ENCODE results near the gene ZNF132.
"Not testable (repeated sequence)": the region's sequence is repeated elsewhere in the genome, so short reads cannot be mapped to it uniquely, and the experiment has no call there.

ZNF132 gene

GRCh38 chr19:58474291-58474996, 34.5 kb upstream of the ZNF132 start:
- Mint-ChIP-seq H3K36me3 (ENCODE audit: low read depth) (peaks cover 11% of the 10 kb centered on the region), H3K4me3 (peak overlapping the region; percentile 88), H3K27me3 (ENCODE audit: low read depth) (no peaks in the 10 kb centered on the region), H3K9me3 (no peaks in the 10 kb centered on the region), H3K27ac (no peak overlapping the region), H3K4me1 (ENCODE audit: low read depth) (peaks cover 21% of the 10 kb centered on the region)

DNA sequence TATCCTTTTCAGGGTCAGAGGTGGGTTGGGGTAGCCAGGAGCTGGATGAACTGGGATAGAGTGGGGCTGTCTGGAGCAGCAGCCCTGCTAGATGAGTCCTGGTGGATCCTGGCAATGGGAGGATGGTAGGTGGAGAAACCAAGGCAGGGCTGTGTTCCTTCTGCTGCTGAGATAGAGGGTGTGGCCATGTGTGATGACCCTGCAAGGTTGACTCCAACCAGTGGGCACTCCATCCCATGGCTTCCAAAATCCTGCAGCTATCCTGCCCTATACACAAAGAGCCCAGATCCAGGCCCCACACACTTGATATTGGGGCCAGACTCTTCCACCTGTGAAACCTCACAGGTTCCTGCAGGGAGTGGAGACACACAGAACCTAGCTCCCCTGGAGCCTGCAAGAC, 33.8 kb upstream of the ZNF132 start:
- Mint-ChIP-seq H3K4me3 (peak overlapping the region; percentile 21), H3K9me3 (no peaks in the 10 kb centered on the region), H3K36me3 (ENCODE audit: low read depth) (peaks cover 11% of the 10 kb centered on the region), H3K27ac (no peak overlapping the region), H3K4me1 (ENCODE audit: low read depth) (peaks cover 21% of the 10 kb centered on the region), H3K27me3 (ENCODE audit: low read depth) (no peaks in the 10 kb centered on the region)

DNA sequence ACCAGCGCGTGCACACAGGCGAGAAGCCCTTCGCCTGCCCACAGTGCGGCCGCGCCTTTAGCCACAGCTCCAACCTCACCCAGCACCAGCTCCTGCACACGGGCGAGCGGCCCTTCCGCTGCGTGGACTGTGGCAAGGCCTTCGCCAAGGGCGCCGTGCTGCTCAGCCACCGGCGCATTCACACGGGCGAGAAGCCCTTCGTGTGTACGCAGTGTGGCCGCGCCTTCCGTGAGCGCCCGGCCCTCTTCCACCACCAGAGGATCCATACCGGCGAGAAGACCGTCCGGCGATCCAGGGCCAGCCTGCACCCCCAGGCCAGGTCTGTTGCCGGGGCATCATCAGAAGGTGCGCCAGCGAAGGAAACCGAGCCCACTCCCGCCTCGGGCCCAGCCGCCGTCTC, 31.8 kb upstream of the ZNF132 start:
- no peaks in the 10 kb centered on the region for H3K9me3 Mint-ChIP-seq
- H3K27me3 Mint-ChIP-seq (ENCODE audit: low read depth): no peaks in the 10 kb centered on the region
- H3K4me1 Mint-ChIP-seq (ENCODE audit: low read depth): peaks cover 27% of the 10 kb centered on the region
- no peak overlapping the region for H3K4me3 Mint-ChIP-seq
- H3K36me3 Mint-ChIP-seq (ENCODE audit: low read depth): peaks cover 14% of the 10 kb centered on the region
- H3K27ac Mint-ChIP-seq: no peak overlapping the region

DNA sequence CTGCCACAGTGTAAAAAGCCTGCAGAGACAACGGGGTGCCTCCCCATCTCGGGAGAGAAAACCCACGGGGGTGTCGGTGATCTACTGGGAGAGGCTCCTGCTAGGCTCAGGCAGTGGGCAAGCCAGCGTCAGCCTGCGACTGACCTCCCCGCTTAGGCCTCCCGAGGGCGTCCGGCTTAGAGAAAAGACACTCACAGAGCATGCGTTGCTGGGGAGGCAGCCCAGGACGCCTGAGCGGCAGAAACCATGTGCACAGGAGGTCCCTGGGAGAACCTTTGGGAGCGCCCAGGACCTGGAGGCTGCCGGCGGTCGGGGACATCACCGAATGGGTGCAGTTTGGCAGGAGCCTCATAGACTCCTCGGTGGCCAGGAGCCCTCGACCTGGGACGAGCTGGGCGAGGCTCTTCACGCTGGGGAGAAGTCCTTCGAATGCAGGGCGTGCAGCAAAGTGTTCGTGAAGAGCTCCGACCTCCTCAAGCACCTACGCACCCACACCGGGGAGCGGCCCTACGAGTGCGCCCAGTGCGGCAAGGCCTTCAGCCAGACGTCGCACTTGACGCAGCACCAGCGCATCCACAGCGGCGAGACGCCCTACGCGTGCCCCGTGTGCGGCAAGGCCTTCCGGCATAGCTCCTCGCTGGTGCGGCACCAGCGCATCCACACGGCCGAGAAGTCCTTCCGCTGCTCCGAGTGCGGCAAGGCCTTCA, 31.0 kb upstream of the ZNF132 start:
- Mint-ChIP-seq H3K4me1 (ENCODE audit: low read depth) (peaks cover 28% of the 10 kb centered on the region), H3K36me3 (ENCODE audit: low read depth) (peaks cover 14% of the 10 kb centered on the region)
- H3K27ac Mint-ChIP-seq; H3K27me3 Mint-ChIP-seq (ENCODE audit: low read depth); H3K9me3 Mint-ChIP-seq; H3K4me3 Mint-ChIP-seq: not testable (repeated sequence)

GRCh38 chr19:58469241-58470013, 29.5 kb upstream of the ZNF132 start:
- H3K9me3 Mint-ChIP-seq: no peaks in the 10 kb centered on the region
- H3K27me3 Mint-ChIP-seq (ENCODE audit: low read depth): peaks cover 4% of the 10 kb centered on the region
- H3K4me1 Mint-ChIP-seq (ENCODE audit: low read depth): peaks cover 22% of the 10 kb centered on the region
- H3K4me3 Mint-ChIP-seq: peak overlapping the region; percentile 10
- peaks cover 14% of the 10 kb centered on the region for H3K36me3 Mint-ChIP-seq (ENCODE audit: low read depth)
- no peak overlapping the region for H3K27ac Mint-ChIP-seq

GRCh38 chr19:58468216-58468839, 28.4 kb upstream of the ZNF132 start:
- peaks cover 4% of the 10 kb centered on the region for H3K27me3 Mint-ChIP-seq (ENCODE audit: low read depth)
- H3K9me3 Mint-ChIP-seq: no peaks in the 10 kb centered on the region
- H3K36me3 Mint-ChIP-seq (ENCODE audit: low read depth): peaks cover 14% of the 10 kb centered on the region
- H3K4me1 Mint-ChIP-seq (ENCODE audit: low read depth): peaks cover 20% of the 10 kb centered on the region
- H3K27ac Mint-ChIP-seq: peak overlapping the region; percentile 72
- peak overlapping the region; percentile 84 for H3K4me3 Mint-ChIP-seq

DNA sequence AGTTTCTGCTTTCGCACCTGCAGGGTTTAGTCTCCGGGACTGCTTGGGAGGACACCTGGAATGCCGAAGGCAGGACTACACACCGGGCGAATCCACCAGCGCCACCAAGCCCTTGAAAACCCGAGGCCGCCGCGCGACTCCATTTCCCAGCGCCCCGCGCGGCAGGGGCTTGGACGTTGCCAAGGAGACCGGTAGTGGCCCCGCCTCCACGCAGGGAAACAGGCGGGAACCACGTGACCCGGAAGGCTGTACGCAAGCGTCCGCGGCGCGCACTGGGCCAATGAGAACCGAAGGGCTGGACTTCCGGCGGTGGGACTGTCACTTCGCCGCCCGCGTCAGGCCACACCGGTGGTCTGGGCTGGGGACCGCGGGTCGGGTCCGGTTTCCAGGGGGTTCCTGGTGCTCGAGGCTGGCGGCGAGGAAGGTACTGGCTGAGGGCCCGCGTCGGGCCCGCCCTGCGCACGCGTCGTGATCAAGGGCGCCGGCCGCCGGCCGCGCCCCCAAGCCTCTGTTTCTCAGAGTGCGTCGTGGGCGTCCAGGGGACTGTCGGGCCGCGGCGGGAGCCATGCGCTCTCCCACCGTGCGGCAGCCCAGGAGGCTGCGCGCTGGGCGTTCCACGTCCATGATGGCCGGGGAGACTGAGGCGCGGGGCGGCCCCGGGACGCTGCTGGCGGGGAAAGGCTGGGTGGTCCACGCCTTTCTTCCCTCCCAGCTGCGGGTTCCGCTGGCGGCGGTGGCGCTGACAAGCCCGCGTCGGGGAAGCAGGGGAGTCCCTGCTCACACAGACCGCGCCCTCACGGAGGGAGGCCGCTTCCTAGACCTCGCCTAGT, 27.0 kb upstream of the ZNF132 start, which contains the start of gene ZNF324:
TSS of gene ZNF324 (plus strand) at position 321 of the 830 bp plus-strand sequence. CDS start 2,106 bp downstream, outside the sequence.
- Mint-ChIP-seq H3K36me3 (ENCODE audit: low read depth) (peaks cover 8% of the 10 kb centered on the region), H3K27me3 (ENCODE audit: low read depth) (peaks cover 4% of the 10 kb centered on the region), H3K4me3 (peak within 1 kb of the TSS; percentile 84), H3K4me1 (ENCODE audit: low read depth) (peaks cover 20% of the 10 kb centered on the region), H3K9me3 (no peaks in the 10 kb centered on the region), H3K27ac (peak within 1 kb of the TSS; percentile 80)

GRCh38 chr19:58466089-58466759, 26.3 kb upstream of the ZNF132 start:
- Mint-ChIP-seq H3K4me3 (peak overlapping the region; percentile 84), H3K27ac (peak overlapping the region; percentile 80), H3K4me1 (ENCODE audit: low read depth) (peaks cover 20% of the 10 kb centered on the region), H3K9me3 (no peaks in the 10 kb centered on the region), H3K27me3 (ENCODE audit: low read depth) (peaks cover 4% of the 10 kb centered on the region), H3K36me3 (ENCODE audit: low read depth) (peaks cover 8% of the 10 kb centered on the region)

DNA sequence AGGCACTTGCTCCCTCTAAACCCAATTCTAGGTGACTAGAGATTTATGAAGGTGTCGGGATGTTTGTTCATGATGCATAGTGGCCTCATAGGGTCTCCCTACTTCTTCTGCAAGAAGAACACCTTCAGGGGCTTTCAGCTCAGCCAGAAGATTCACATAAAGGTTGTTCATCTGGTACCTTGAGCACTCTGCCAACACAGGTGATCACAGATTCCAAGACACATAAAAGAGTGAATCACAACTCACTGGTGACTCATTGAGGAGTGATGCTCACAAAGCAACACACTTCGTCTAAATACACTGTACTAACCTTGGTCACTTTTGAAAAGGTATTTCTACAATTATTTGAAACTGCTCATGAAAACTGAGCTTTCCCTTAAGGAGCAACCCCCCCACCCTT, 20.1 kb upstream of the ZNF132 start:
- Mint-ChIP-seq H3K4me1 (ENCODE audit: low read depth) (no peaks in the 10 kb centered on the region), H3K27me3 (ENCODE audit: low read depth) (no peaks in the 10 kb centered on the region), H3K9me3 (no peaks in the 10 kb centered on the region), H3K36me3 (ENCODE audit: low read depth) (peaks cover 10% of the 10 kb centered on the region), H3K4me3 (no peak overlapping the region), H3K27ac (no peak overlapping the region)

DNA sequence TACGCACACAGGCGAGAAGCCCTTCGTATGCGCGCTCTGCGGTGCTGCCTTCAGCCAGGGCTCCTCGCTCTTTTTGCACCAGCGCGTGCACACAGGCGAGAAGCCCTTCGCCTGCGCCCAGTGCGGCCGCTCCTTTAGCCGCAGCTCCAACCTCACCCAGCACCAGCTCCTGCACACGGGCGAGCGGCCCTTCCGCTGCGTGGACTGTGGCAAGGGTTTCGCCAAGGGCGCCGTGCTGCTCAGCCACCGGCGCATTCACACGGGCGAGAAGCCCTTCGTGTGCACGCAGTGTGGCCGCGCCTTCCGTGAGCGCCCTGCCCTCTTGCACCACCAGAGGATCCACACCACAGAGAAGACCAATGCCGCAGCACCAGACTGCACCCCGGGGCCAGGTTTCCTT, 16.2 kb upstream of the ZNF132 start:
- Mint-ChIP-seq H3K9me3 (no peaks in the 10 kb centered on the region), H3K4me3 (no peak overlapping the region), H3K4me1 (ENCODE audit: low read depth) (peaks cover 13% of the 10 kb centered on the region), H3K27me3 (ENCODE audit: low read depth) (peaks cover 2% of the 10 kb centered on the region), H3K27ac (no peak overlapping the region), H3K36me3 (ENCODE audit: low read depth) (peaks cover 18% of the 10 kb centered on the region)

- Mint-ChIP-seq H3K4me3 (no peak overlapping the region), H3K27ac (no peak overlapping the region), H3K27me3 (ENCODE audit: low read depth) (peaks cover 2% of the 10 kb centered on the region), H3K36me3 (ENCODE audit: low read depth) (peaks cover 18% of the 10 kb centered on the region), H3K4me1 (ENCODE audit: low read depth) (peaks cover 19% of the 10 kb centered on the region), H3K9me3 (no peaks in the 10 kb centered on the region)
Observed at GRCh38 chr19:58455306-58455705, 15.4 kb upstream of the ZNF132 start.

DNA sequence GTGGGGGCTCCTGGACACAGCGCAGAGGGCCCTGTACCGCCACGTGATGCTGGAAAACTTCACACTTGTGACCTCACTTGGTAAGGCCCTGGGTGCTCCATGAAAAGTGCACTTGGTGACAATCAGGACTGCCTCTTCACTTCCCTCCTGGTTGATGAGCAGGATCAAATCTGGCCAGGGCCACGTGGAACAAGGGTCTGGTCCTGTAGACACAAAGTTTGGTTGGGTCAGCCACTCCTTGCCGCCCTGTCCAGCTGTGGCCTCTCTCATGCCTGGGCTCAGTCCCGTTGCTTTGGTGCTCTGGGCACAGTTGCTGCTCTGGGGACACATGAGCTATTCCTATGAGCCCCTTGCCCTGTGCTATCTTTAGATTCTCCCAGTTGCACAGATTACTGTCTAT, 13.8 kb upstream of the ZNF132 start:
- Mint-ChIP-seq H3K9me3 (peaks cover 10% of the 10 kb centered on the region), H3K27ac (no peak overlapping the region), H3K36me3 (ENCODE audit: low read depth) (peaks cover 17% of the 10 kb centered on the region), H3K27me3 (ENCODE audit: low read depth) (peaks cover 11% of the 10 kb centered on the region), H3K4me1 (ENCODE audit: low read depth) (peaks cover 19% of the 10 kb centered on the region), H3K4me3 (no peak overlapping the region)

- Mint-ChIP-seq H3K27me3 (ENCODE audit: low read depth) (peaks cover 11% of the 10 kb centered on the region), H3K4me1 (ENCODE audit: low read depth) (peaks cover 19% of the 10 kb centered on the region), H3K4me3 (peak within 1 kb of the TSS; percentile 83), H3K27ac (no peak within 1 kb of the TSS), H3K9me3 (peaks cover 19% of the 10 kb centered on the region), H3K36me3 (ENCODE audit: low read depth) (peaks cover 10% of the 10 kb centered on the region)
Observed at GRCh38 chr19:58451358-58452101, 11.6 kb upstream of the ZNF132 start, which contains the start of gene ZNF324B. Gene ZNF324B, plus strand, starts transcription at chr19:58451622. Its CDS starts 2,080 bp downstream, at chr19:58453702.
